HT1080 (cell line): ENCODE data around the gene FCER1A. TPM values are rescaled to one million over a fixed set of nuclear protein-coding genes. Genes with fewer than 3 reads are reported as not detected.
"Not testable (repeated sequence)": the region's sequence is repeated elsewhere in the genome, so short reads cannot be mapped to it uniquely, and the experiment has no call there.

Source experiments
- DNase-seq: peaks from one replicate; pipeline ENCODE4 v3.0.0-alpha.2; 2015; ENCODE audit warnings: low read depth
- total RNA-seq: library from RNA; depleted of rRNA; stranded (reverse); fragments of >200 nt; shearing (Covaris generic); gene quantifications from 2 replicates; pipeline ENCODE4 v1.2.3, GENCODE V29; 2014; rRNA removed

The FCER1A gene
- total RNA-seq, 1 experiment from 2014 or later = not detected

DNA sequence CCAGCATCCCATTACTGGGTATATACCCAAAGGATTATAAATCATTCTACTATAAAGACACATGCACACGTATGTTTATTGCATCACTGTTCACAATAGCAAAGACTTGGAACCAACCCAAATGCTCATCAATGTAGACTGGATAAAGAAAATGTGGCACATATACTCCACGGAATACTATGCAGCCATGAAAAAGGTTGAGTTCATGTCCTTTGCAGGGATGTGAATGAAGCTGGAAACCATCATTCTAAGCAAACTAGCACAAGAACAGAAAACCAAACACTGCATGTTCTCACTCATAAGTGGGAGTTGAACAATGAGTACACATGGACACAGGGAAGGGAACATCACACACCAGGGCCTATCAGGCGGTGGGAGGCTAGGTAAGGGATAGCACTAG is 47.2 kb downstream of the FCER1A start:
- DNase-seq = not testable (repeated sequence)

DNA sequence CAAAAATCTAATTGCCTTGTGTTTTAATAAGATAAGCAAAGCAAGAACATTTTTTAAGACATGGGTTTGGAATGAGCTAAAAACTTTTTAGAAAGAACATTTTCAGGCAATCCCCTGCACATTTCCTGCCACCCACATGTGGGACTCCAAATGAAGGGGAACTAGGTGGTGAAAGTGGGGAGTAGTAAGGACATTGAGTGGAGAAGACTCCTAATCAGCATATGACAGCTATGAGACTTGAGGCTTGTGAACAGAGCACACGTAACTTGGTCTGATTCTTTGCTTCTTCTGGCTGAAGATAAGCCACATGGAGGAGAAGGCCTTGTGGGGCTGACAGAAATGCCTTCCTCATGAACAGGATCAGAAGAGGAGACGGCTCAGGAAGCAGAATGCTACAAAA is 50.3 kb downstream of the FCER1A start:
- DNase-seq = no peak

Other genes with a start within 250 kb of the FCER1A start
- gene AIM2, start 225.6 kb upstream of the FCER1A start, total RNA-seq = 1.2 and 3.2 TPM in 2 replicates
- gene CADM3, start 130.7 kb upstream of the FCER1A start, total RNA-seq = 1.1 and 2.3 TPM in 2 replicates
- not detected in 2 replicates for gene ACKR1, start 97.5 kb upstream of the FCER1A start, total RNA-seq
- not detected in 2 replicates for gene OR10J4, start 129.9 kb downstream of the FCER1A start, total RNA-seq
- gene OR10J1, start 137.4 kb downstream of the FCER1A start, total RNA-seq = not detected in 2 replicates
- not detected in 2 replicates for gene OR10J5, start 233.7 kb downstream of the FCER1A start, total RNA-seq